GM18861 (cell line): ENCODE measurements around the gene PMVK.
A peak's percentile ranks its signal among the peaks of the same experiment; 100 is the strongest.

ENCODE experiments used
- ATAC-seq: cut with Tn5 transposase; IDR thresholded peaks from one replicate; pipeline ENCODE4 v1.9.1; 2021; ENCODE audit not compliant: unreplicated experiment

PMVK gene

DNA sequence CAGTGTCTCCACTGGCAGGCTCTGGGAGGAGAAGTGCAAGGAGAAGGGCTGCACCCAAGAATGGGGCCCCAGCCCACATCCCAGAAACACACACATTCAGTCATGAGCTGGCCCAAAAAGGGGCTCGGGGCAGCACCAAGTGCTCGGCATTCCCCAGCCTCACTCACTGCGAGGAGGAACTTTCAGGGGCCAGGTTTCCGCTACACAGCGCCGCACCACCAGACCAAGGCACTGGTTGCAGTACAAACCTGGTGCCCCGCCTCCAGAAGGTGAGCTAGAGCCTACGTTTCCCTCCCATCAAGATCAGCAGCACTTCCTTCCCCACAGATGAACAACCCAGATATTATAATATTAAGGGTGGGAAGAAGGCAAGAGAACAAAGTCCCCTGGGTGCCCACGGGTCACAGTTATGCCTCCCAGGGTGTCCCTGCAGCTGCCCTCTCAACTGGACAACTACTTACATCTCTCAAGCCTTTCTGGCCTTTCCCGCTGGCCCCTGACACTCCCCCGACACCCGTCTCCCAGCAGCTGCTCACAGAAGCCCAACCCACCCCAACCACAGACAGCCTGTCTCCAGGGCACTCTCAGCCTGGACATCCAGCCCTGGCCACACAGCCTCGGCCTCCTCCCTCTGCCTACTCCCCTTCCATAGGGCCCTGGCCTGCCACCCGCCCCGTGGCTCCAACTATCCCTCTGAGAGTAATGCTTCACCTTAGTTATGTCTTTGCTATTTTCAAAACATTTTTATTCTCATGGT lies 15.6 kb upstream of the PMVK start:
- ATAC-seq: no peak

DNA sequence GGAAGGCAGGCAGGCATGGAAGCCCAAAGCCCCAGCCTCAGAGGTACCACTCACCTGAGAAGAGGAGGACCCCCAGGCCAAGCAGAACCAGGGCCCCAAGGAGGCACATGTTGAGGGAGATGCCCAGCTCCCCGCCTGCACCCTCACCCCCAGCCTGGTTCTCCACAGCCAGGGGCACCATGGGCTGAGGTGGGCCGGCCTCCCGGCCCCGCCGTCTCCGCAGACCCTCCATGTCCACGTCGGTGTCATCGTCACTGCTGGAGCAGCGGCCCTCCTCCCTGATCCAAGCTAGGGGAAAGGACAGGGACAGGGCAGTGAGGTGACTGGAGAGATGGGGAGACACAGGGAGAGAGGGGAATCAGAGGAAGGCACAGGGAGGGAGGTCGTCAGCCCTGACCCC lies 11.6 kb upstream of the PMVK start:
- ATAC-seq: no peak

DNA sequence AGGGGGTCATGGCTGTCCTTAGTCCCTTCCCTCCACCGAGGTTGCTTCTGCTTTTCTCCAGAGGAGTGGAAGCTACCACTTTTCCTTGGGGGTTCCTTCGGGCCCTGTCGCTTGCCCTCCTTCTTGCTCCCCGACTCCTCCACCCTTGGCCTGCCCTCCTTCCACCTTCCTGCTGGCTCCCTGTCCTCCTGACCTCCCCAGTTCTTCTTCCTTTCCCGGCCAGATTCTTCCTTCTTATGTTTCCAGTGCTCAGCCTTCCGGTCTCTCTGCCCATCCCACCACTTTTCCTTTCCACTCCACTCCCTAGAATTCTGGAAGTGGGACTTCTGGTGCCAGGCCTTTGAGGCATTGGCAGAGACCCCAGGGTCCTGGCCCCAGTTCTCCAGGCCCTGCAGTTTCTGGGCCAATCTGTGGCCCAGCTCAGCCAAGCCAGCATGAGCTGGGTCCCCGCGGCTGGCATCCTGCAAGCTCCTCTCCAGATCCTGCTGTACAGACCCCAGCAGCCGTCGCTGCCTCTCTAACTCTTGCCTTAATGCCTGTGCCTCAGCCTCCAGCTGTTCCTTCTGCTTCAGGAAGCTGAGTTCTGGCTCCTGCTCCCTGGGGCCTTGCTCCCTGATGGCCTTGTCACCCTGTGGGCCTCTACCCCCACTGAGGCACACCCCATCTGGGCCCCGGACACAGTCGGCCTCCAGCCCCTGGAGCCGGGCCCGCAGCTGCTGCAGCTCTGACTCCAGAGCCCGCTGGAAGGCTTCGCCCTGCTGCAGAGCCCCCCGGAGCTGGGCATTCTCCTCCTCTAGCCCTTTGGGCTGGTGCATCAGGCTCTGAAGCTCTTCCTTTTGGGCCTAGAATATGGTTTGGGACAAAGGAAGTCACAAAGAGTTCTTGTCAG lies 9.7 kb upstream of the PMVK start:
- ATAC-seq: no peak

DNA sequence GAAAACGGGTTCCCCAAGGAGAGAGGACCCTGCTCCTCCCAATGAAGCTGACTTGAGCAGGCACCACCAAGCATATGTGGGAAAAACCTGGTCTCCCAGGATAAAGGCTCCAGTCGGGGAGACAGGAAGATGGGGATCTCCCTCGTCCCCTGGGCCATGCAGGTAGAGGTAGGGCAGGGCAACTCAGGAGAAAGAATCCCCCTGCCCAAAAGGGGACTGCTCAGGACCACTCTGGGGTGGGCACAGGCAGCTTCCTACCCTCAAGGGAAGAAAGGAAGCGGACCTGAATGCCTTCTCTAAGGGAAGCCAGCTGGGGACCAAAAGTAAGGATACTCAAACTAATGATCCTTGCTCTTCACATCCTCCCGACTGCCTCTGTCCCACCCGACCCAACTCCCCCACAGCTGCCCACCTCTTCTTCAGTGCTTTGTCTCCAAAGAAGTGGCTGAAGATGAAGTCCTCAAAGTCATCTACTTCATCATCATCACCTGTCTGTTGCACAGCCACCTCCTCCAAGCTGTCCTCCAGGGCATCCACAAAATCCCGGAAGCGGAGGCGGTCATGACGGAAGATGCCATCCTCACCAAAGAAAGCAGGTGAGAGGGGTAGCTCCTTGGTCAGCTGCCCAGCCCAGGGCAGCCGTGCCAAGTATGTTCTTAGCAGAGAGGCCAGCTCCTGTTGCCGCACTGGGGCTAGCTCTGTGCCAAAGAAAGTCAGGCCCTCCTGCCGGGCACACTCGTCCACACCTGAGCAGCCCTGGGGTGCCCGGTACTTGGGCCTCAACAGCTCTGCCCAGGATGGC lies 8.8 kb upstream of the PMVK start:
- ATAC-seq: no peak

DNA sequence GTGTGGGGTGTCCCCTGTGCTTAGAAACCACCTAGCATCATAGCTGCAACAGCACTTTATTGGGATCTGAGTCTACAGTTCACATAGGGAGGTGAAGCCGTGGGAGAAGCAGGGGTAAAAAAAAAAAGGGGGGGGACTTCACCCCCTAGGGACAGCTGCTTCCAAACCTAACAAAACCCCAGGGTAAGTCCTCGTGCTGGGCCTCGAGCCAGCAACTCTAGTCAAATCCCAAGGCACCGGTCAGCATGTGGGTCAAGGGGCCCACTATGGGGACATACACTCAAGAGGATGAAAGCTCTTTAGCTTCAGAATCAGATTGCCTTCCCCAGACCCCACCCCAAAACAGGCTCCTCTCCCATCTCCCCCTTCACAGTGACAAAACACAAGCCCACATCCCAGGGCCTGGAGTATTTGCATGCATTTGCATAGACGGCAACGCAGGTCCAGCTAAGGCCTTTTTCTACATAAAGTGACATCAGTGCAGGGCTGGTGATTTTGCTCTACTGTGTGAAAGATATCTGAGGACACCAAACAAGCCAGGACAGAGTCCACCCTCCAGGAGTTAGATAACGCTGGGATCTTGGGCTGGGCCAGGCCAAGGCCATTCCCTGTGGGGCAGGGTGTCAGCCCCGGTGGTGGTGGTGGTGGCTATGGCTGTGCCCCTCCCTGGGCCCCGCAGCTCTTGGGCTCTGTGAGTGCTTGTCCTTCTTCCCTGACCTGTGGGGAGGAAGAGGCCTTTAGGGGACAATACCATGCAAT lies 8.1 kb upstream of the PMVK start:
- no peak for ATAC-seq

DNA sequence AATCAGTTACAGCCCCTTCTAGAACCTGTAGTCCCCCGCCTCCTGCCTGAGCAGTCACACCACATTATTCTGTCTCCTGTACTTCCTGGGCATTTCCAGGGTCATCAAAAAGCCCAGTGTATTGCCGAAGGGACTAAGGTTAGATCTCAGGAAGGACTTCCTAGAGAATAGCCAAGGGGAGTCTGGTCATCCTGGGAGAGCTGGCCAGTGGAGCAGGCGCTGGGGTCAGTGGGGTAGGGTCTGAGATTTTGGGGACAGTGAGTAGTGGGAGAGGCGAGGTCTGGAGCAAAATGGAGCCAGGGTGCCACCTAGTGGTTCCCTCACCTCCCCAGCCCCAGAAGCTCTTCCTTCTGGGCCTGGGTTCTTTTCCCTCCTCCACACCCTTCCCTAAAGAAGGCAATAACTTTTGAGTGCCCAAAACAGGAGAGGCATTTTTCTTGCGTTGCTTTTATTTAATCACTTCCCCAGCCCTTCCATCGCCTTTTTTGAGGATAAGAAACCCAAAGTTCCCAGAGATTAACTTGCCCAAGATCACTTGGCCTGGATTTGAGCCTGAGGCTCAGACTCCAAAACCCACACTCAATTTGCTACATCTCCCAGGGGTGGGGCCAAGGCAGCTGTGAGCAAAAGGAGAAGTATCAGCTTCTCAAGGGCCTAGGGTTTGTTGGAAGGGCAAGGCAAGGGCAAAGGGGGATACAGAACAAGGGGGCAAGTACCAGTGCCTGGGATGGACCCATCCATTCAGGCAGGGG lies 7.3 kb upstream of the PMVK start:
- no peak for ATAC-seq

DNA sequence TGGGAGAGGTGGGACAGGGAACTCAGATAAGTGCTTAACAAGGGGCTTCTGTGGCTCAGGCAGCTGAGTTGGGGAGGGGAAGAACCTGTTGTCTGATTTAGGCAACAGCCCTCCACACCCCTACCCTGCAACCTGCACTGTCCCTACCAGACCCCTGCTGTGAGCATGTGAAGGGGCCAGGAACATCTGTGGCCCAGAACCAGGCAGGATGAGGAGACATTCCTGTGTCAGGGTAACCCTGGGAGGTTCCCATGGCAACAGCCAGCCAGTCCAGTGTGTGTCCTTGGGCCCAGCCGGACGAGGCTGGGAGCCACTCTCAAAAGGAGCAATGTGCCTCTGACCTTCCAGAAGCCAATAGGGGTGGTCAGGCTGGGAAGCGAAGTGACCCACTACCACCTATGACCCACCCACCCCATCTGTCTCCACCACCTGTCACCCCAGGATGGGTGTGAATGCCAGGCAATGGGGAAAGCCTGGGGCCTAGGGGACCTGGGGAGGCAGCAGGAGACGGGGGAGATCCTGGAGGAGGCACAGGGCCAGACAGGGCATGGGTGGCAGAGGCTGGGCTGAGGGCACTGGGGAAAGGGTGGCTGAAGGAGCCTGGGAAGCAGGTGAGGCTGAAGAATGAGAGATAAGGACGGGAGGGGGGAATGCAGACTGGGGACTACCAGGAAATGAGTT lies 5.0 kb upstream of the PMVK start:
- ATAC-seq: no peak

DNA sequence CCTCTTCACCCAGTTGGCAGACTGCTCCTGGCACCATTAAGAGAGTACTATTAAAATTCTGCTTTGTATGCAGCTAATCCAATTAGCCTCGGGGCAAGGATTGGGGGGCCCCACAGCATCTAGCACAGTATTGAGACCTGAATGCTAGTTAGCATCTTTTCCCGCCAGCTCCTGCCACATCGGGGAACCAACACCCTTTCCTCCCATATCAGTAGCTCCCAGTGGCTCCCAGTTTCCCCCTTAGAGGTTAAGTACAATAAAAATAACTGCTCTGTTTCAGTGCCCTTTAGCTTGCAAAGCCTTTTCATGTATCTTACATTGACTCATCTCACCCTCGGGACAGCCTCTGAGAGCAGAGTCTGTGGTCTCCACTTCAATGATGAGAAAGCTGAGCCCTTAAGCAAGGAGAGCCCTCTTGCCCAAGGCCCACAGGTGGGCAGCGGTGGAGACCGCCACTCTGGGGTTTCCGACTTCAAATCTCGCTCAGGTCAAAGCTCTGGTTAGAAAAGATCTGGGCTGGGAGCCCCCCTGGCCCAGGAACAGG lies 4.2 kb upstream of the PMVK start:
- ATAC-seq: no peak

GRCh38 chr1:154940213-154940560 lies 3.7 kb upstream of the PMVK start:
- ATAC-seq: no peak

GRCh38 chr1:154938604-154939399 lies 2.3 kb upstream of the PMVK start:
- no peak for ATAC-seq

DNA sequence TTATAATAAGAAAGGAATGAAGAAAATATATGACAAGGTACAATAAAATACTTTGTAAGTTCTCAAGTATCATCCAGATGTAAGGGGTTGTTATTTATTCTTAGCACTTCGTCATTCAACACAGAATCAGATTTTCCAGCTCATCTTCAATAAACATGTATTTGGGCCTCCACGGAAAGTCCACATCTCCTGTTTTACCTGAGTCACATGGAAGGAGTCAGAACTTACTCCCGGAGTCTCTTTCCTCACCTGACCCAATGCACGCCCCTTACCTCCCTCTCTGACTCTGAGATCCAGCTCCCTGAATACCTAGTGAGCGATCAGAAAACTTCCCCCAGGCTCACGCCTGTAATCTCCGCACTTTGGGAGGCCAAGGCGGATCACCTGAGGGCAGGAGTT lies 1.5 kb upstream of the PMVK start:
- ATAC-seq: no peak

DNA sequence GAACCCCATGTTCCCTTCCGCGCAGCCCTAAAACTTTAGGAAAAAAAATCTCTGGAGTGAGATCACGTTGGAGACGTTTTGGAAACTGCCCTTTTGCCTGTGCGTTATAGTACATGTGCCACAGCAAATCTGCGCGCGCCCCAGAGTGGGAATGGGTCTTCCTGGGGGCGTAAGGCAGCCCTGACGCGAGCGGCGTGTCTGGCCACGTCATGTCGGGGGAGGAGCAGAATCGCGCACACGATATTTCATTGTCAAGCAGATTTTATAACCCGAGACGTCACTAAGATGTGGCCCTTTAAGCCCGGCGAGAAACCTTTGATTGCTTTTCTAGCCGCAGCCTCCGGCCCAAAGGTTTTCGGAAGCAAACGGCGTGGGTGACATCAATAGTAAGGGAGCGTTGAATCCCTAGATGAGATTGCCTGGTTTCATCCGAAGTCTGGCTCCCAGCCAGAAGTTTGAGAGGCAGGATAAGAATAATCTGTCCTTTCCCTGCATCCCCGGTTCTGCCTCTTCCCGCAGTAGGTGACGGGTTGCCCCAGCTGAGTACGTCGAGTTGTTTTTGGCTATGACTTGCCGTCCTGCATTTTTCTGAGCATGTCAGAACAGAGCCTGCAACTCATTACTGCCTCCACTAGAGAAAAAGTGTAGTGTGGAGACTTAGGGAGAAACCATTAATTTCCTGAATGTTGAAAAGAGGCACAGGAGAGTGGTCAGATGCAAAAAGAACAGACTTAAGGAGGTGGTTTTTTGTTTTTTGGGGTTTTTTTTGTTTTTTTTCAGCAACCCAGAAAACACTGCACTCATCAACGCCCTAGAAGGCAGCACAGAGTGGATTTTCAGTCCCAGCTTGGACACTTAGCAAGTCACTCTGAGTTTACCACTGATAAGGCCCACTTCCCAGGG lies 817 bp upstream of the PMVK start:
- peak; percentile 38 for ATAC-seq

DNA sequence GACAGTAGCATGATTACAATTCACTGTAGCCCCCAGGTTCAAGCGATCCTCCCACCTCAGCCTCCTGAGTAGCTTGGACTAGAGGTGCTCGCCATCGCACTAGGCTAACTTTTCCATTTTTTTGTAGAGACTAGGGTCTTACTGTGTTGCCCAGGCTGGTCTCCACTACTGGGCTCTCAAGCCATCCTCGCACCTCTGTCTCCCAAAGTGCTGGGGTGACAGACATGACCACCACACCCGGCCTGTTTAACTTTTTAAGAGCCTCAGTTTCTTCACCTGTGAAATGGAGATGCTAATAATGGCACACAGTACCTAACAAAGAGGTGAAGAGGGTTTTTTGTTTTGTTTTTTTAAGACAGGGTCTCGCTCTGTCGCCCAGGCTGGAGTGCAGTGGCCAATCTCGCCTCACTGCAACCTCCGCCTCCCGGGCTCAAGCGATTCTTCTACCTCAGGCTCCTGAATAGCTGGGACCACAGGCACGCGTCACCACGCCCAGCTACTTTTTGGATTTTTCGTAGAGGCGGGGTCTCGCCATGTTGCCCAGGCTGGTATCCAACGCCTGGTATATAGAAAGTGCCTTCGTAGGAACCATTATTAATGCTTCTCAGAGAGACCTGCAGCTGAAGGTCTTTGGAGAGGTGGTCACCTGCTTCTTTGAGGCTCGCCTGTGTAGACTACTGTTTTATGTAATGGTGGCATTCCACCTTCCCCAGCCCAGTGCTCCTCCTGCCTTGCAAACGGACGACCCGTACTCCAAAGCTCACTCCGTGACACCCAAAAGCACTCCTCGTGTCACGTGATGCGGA lies 567 bp downstream of the PMVK start:
- ATAC-seq: no peak

DNA sequence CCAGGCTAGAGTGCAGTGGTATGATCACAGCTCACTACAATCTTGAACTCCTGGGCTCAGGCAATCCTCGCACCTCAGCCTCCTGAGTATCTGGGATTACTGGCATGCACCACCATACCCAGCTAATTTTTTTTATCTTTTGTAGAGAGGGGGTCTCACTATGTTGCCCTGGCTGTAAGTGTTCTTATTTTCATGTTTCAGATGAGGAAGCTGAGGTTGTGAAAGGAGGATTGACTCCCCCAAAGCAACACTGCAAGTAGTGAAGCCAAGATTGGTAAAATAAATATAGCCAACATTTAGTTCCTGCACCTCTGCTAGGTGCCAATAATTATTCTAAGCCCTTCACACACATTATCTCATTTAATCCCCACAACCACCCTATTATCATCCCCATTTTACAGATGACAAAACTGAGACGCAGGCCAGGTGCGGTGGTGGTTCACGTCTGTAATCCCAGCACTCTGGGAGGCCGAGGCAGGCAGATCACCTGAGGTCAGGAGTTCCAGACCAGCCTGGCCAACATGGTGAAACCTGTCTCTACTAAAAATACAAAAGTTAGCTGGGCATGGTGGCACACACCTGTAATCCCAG lies 2.1 kb downstream of the PMVK start:
- no peak for ATAC-seq

- no peak for ATAC-seq
Measured at GRCh38 chr1:154931940-154932487, 4.5 kb downstream of the PMVK start.

DNA sequence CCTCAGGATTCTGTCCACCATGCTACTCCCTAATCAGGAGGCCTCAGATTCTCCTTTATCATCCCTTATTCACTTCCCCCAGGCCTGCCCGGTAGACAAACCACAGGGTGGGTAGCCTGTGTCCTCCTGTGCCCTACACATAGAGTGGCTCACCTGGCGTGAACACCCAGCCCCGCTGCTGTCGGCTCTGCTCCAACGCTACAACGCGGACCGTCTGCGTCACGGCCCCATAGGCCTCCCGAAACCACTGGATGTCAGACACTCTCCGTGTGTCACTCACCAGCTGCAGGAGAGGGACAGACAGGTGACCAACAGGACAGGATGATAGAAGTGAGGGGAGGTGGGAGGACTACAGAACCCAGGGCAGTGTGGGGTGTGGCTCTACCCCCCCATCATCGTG lies 10.3 kb downstream of the PMVK start:
- no peak for ATAC-seq
